Measurements from ENCODE around the gene COL6A2. TPM values are rescaled to one million over a fixed set of nuclear protein-coding genes. Genes with fewer than 3 reads are reported as not detected.

COL6A2 gene
- total and polyA plus RNA-seq, 10 of the 15 experiments (the other 5 are each of a cell fraction or from before 2014, with no cell fraction given), result 0.16 to 1.3 (median 0.34) TPM; not detected in 7

DNA sequence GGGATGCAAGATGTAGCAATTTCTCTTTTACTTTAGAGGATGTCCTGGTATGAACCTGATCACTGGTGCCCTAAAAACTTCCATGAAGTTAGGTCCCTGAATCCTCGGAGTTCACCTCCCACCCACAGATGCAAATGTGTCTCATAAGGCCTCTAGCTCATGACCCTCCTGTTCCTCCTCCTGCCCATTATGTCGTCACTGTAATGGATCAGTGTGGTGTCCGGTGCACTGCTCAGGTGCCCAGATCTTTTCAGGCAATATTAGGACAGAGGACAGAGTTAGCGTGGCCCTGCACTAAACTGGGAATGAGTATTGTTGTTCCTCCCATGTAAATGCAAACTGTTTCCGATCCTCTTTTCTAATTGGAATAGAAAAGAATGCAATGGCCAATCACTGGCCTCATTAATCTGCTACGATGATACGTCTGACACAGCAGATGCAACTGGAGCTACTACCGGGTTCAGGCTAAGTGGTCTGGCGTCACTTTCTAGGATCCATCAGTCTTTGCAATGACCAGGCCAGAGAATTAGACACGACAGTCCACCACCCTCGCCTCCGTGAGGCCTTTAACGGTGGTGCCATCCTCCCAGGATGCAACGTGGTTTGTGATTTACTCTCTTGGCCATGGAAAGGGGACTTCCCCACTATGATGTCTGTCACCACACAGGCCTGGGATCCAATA lies 3.4 kb upstream of the COL6A2 start:
- H2AFZ ChIP-seq (ENCODE audit: control insufficient read depth, low read depth, low read length), result no peak overlapping the region
- no peak overlapping the region for H3K9ac ChIP-seq (ENCODE audit: control insufficient read depth, insufficient read depth, low read length)
- ChIA-PET SMC1A (ENCODE audit: uncharacterized antibody, unreplicated experiment) (no interaction called here), RAD21 (ENCODE audit: unreplicated experiment) (no interaction called here), CTCF (no interaction called here), POLR2A (no interaction called here)
- TF ChIP-seq POU2F2 (IDR thresholded peaks at IDR 0.05; ENCODE audit: borderline replicate concordance, low read depth, low read length), result no peak
- no peak for TF ChIP-seq NFYB (IDR thresholded peaks at IDR 0.05; ENCODE audit: insufficient read depth, low read depth, low read length)
- TF ChIP-seq RB1 (IDR thresholded peaks at IDR 0.05; ENCODE audit: borderline replicate concordance), result no peak
- no peak for TF ChIP-seq YY1 (IDR thresholded peaks at IDR 0.05; ENCODE audit: low read depth, low read length)
- no peak for TF ChIP-seq BCLAF1 (IDR thresholded peaks at IDR 0.05)
- no peak for TF ChIP-seq SIN3A (IDR thresholded peaks at IDR 0.05; ENCODE audit: low read depth, low read length)
- TF ChIP-seq KAT2A (conservative IDR thresholded peaks at IDR 0.05; ENCODE audit: control insufficient read depth, low read depth, low read length), result no peak
- no peak for TF ChIP-seq CEBPB (IDR thresholded peaks at IDR 0.05; ENCODE audit: borderline replicate concordance in 1 of 2, low read depth in 2 of 2, low read length in 2 of 2)
- TF ChIP-seq TARDBP (IDR thresholded peaks at IDR 0.05; ENCODE audit: borderline replicate concordance), result no peak
- TF ChIP-seq PKNOX1 (IDR thresholded peaks at IDR 0.05), result no peak
- no peak for TF ChIP-seq FOXM1 (IDR thresholded peaks at IDR 0.05; ENCODE audit: low read depth, low read length)
- no TSS peak for BruUV-seq (replicated peaks)
- H3K27me3 ChIP-seq (replicated peaks in 1 of 2; ENCODE audit: control insufficient read depth in 2 of 2, insufficient read depth in 2 of 2, low read length in 1 of 2), result no peaks in the 10 kb centered on the region
- ATAC-seq (no peak), DNase-seq (ENCODE audit: low read depth, low spot score) (no peak), FAIRE-seq (no peak)
- H4K20me1 ChIP-seq (ENCODE audit: control insufficient read depth, insufficient read depth), result no peaks in the 10 kb centered on the region
- no peak overlapping the region for H3K4me2 ChIP-seq (ENCODE audit: control insufficient read depth, insufficient read depth)
- intact Hi-C loops (cut with micrococcal nuclease; ENCODE audit: unreplicated experiment), result no loop called here
- H3K4me3 ChIP-seq, result no peak overlapping the region
- H3K4me1 ChIP-seq (ENCODE audit: control insufficient read depth, insufficient read depth, low read length), result no peaks in the 10 kb centered on the region
- in situ Hi-C loops (cut with MboI), result no loop called here
- WGBS (ENCODE audit: insufficient coverage, insufficient replicate concordance, low lambda C conversion rate, missing lambda C conversion rate), result 34% methylated on average over 14 of the region's 14 CpGs
- H3K27ac ChIP-seq (ENCODE audit: control insufficient read depth, insufficient read depth), result no peak overlapping the region
- no peaks in the 10 kb centered on the region for H3K79me2 ChIP-seq (ENCODE audit: control insufficient read depth, insufficient read depth, low read length)
- H3K36me3 ChIP-seq (ENCODE audit: control insufficient read depth in 2 of 2, insufficient read depth in 2 of 2, low read length in 1 of 2), result no peaks in the 10 kb centered on the region
- H3K9me3 ChIP-seq (replicated peaks; ENCODE audit: control insufficient read depth, insufficient read depth, low read length), result no peaks in the 10 kb centered on the region; the same call in 2 of the 3 replicates
